ENCODE data around the gene PTPRF. TPM values are rescaled to one million over a fixed set of nuclear protein-coding genes. Genes with fewer than 3 reads are reported as not detected.

PTPRF gene
- total RNA-seq, 3 donors from 2014 or later (not counting 1 experiment from before 2014, with no cell fraction given): 0.12 to 1.9 TPM; not detected in 1

- no peak overlapping the region for H3K4me3 Mint-ChIP-seq
- TF ChIP-seq, protein P1, sequence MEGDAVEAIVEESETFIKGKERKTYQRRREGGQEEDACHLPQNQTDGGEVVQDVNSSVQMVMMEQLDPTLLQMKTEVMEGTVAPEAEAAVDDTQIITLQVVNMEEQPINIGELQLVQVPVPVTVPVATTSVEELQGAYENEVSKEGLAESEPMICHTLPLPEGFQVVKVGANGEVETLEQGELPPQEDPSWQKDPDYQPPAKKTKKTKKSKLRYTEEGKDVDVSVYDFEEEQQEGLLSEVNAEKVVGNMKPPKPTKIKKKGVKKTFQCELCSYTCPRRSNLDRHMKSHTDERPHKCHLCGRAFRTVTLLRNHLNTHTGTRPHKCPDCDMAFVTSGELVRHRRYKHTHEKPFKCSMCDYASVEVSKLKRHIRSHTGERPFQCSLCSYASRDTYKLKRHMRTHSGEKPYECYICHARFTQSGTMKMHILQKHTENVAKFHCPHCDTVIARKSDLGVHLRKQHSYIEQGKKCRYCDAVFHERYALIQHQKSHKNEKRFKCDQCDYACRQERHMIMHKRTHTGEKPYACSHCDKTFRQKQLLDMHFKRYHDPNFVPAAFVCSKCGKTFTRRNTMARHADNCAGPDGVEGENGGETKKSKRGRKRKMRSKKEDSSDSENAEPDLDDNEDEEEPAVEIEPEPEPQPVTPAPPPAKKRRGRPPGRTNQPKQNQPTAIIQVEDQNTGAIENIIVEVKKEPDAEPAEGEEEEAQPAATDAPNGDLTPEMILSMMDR (IDR thresholded peaks at IDR 0.05): no peak
- WGBS (ENCODE audit: insufficient coverage): 87% methylated on average over 4 of the region's 4 CpGs
- DNase-seq: no peak
- ATAC-seq: no peak
- Histone ChIP-seq H3K9me3 (ENCODE audit: control insufficient read depth, insufficient read depth, low read length) (no peaks in the 10 kb centered on the region), H3K27ac (ENCODE audit: low read length) (no peak overlapping the region), H3K4me3 (ENCODE audit: low read length) (no peak overlapping the region), H3K4me1 (ENCODE audit: control insufficient read depth, insufficient read depth, low read length) (no peaks in the 10 kb centered on the region), H3K36me3 (ENCODE audit: control insufficient read depth, insufficient read depth, low read length) (peaks cover 92% of the 10 kb centered on the region), H3K27me3 (ENCODE audit: control insufficient read depth, insufficient read depth, low read length) (no peaks in the 10 kb centered on the region)
- peaks cover 23% of the 10 kb centered on the region for H3K36me3 Mint-ChIP-seq
- H3K9me3 Mint-ChIP-seq: no peaks in the 10 kb centered on the region
- peak overlapping the region in 1 of 2 donors; percentile 12 for H3K27ac Mint-ChIP-seq
- intact Hi-C loops (cut with micrococcal nuclease): no loop called here
- H3K27me3 Mint-ChIP-seq (ENCODE audit: low read depth in 2 of 2): no peaks in the 10 kb centered on the region
- H3K4me1 Mint-ChIP-seq: peaks cover 5 to 29% of the 10 kb centered on the region in 2 donors
Observed at GRCh38 chr1:43664369-43664768, 133.7 kb downstream of the PTPRF start.

DNA sequence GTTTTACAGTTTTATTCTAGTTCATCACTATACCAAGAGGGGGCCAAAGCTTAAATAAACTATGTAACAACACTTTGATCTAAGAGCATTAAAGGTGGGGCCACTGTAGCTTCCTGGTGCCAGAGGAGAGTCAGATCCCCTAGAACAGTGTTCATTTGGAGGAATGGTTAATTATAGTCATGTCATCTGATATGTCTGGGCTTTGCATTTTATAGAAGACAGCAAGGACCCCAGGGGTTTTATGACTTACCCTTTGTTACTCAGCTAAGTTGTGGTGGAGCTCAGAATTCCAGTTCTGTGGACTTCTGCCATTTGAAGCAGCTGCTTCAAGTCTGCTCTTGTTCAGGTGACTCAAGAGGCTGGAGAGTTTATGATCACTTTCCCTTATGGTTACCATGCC, 135.9 kb downstream of the PTPRF start:
- Histone ChIP-seq H3K9me3 (ENCODE audit: control insufficient read depth, insufficient read depth, low read length) (no peaks in the 10 kb centered on the region), H3K4me1 (ENCODE audit: control insufficient read depth, insufficient read depth, low read length) (no peaks in the 10 kb centered on the region), H3K27ac (ENCODE audit: low read length) (no peak overlapping the region), H3K4me3 (ENCODE audit: low read length) (no peak overlapping the region), H3K36me3 (ENCODE audit: control insufficient read depth, insufficient read depth, low read length) (peaks cover 91% of the 10 kb centered on the region), H3K27me3 (ENCODE audit: control insufficient read depth, insufficient read depth, low read length) (no peaks in the 10 kb centered on the region)
- Mint-ChIP-seq H3K27me3 (ENCODE audit: low read depth in 2 of 2) (no peaks in the 10 kb centered on the region), H3K4me3 (no peak overlapping the region), H3K36me3 (peaks cover 24% of the 10 kb centered on the region), H3K27ac (no peak overlapping the region), H3K9me3 (no peaks in the 10 kb centered on the region), H3K4me1 (peaks cover 10 to 27% of the 10 kb centered on the region in 2 donors)
- TF ChIP-seq, protein P1 (IDR thresholded peaks at IDR 0.05): no peak
- ATAC-seq: no peak
- DNase-seq: no peak
- intact Hi-C loops (cut with micrococcal nuclease): no loop called here

DNA sequence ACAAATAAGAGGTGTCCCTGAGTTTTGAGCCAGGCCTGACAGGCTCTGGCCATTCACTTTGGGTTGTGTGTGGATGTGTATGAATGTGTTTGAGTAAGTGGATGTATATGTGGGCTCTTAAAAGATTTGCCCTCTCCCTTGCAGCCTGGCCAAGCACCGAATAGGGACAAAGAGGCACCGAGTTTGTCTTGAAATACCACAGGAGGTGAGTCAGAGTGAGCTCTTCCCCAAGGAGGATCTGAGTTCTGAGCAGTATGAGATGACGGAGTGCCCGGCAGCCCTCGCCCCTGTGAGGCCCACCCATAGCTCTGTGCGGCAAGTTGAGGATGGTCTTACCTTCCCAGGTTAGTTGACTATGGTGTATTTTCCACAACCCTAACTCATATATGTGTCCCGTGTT, 138.3 kb downstream of the PTPRF start:
- no peaks in the 10 kb centered on the region for H3K4me1 ChIP-seq (ENCODE audit: control insufficient read depth, insufficient read depth, low read length)
- DNase-seq (no peak), ATAC-seq (no peak)
- H3K4me3 ChIP-seq (ENCODE audit: low read length): no peak overlapping the region
- peaks cover 37% of the 10 kb centered on the region for H3K36me3 Mint-ChIP-seq
- no peak overlapping the region for H3K4me3 Mint-ChIP-seq
- H3K9me3 Mint-ChIP-seq: no peaks in the 10 kb centered on the region
- H3K27ac ChIP-seq (ENCODE audit: low read length): no peak overlapping the region
- 88% methylated on average over 6 of the region's 7 CpGs for whole genome bisulfite sequencing (ENCODE audit: insufficient coverage)
- H3K27me3 Mint-ChIP-seq (ENCODE audit: low read depth in 2 of 2): no peaks in the 10 kb centered on the region
- intact Hi-C loops (cut with micrococcal nuclease): no loop called here
- TF ChIP-seq, protein P1 (IDR thresholded peaks at IDR 0.05): no peak
- no peaks in the 10 kb centered on the region for H3K9me3 ChIP-seq (ENCODE audit: control insufficient read depth, insufficient read depth, low read length)
- H3K4me1 Mint-ChIP-seq: peaks cover 14 to 29% of the 10 kb centered on the region in 2 donors
- H3K36me3 ChIP-seq (ENCODE audit: control insufficient read depth, insufficient read depth, low read length): peaks cover 83% of the 10 kb centered on the region
- H3K27me3 ChIP-seq (ENCODE audit: control insufficient read depth, insufficient read depth, low read length): no peaks in the 10 kb centered on the region
- no peak overlapping the region for H3K27ac Mint-ChIP-seq

DNA sequence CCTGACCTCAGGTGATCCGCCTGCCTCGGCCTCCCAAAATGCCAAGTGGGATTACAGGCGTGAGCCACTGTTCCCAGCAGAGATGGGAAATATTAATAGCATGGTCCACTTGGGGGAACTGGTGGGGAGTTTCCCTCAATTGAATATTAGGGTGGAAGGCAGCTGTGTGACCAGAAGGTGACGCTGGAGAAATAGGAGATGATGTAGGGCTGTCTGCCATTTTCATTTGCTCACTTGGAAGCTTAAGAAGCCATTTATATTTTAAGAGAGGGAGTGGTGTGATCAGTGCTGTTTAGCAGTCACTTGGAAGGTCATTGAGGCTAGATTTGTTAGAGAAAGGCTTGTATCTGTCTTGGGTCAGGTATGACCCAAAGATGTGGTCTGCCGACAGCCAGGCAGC, 139.2 kb downstream of the PTPRF start:
- TF ChIP-seq, protein P1 (IDR thresholded peaks at IDR 0.05): no peak
- no peaks in the 10 kb centered on the region for H3K27me3 Mint-ChIP-seq (ENCODE audit: low read depth in 2 of 2)
- ATAC-seq (no peak), DNase-seq (no peak)
- intact Hi-C loops (cut with micrococcal nuclease): no loop called here
- peaks cover 37% of the 10 kb centered on the region for H3K36me3 Mint-ChIP-seq
- H3K4me3 Mint-ChIP-seq: no peak overlapping the region
- H3K9me3 ChIP-seq (ENCODE audit: control insufficient read depth, insufficient read depth, low read length): no peaks in the 10 kb centered on the region
- no peak overlapping the region for H3K27ac ChIP-seq (ENCODE audit: low read length)
- no peaks in the 10 kb centered on the region for H3K4me1 ChIP-seq (ENCODE audit: control insufficient read depth, insufficient read depth, low read length)
- H3K36me3 ChIP-seq (ENCODE audit: control insufficient read depth, insufficient read depth, low read length): peaks cover 77% of the 10 kb centered on the region
- no peaks in the 10 kb centered on the region for H3K27me3 ChIP-seq (ENCODE audit: control insufficient read depth, insufficient read depth, low read length)
- no peak overlapping the region for H3K4me3 ChIP-seq (ENCODE audit: low read length)
- H3K27ac Mint-ChIP-seq: no peak overlapping the region
- 99% methylated on average over 5 of the region's 5 CpGs for WGBS (ENCODE audit: insufficient coverage)
- peaks cover 14 to 24% of the 10 kb centered on the region in 2 donors for H3K4me1 Mint-ChIP-seq
- H3K9me3 Mint-ChIP-seq: no peaks in the 10 kb centered on the region
